Spleen (tissue), 7 donors: ENCODE measurements around the gene ATF3.

Experiments
- POLR2AphosphoS5 ChIP-seq, 3 donors: sonication (generic); formaldehyde crosslinking; IDR thresholded peaks; one replicate each; pipeline ENCODE4 v1.5.1; 2017; ENCODE audit warnings: antibody characterized with exemption in 3 of 3
- TF ChIP-seq, protein P1 (sequence below), 11 experiments: fragments of 200-600 bp in 7 of 11; fragments of 450-650 bp in 4 of 11; sonication (generic) in 4 of 11; IDR thresholded peaks in 8 of 11; conservative IDR thresholded peaks in 3 of 11; 1 replicate in 7 of 11; 2 replicates in 4 of 11; pipeline versions ENCODE4 v1.4.0 to v1.8.0; 2016 to 2021; ENCODE audit warnings: antibody characterized with exemption in 11 of 11, inconsistent platforms in 4 of 11, mild to moderate bottlenecking in 1 of 11
- donor health status: DM: no; HTN: no; CAD: no; lungs with moderate emphysema.
- donor health status: DM: no; HTN: no; CAD: no.
- donor health status: DM: no; HTN: no; CAD: no.

DNA sequence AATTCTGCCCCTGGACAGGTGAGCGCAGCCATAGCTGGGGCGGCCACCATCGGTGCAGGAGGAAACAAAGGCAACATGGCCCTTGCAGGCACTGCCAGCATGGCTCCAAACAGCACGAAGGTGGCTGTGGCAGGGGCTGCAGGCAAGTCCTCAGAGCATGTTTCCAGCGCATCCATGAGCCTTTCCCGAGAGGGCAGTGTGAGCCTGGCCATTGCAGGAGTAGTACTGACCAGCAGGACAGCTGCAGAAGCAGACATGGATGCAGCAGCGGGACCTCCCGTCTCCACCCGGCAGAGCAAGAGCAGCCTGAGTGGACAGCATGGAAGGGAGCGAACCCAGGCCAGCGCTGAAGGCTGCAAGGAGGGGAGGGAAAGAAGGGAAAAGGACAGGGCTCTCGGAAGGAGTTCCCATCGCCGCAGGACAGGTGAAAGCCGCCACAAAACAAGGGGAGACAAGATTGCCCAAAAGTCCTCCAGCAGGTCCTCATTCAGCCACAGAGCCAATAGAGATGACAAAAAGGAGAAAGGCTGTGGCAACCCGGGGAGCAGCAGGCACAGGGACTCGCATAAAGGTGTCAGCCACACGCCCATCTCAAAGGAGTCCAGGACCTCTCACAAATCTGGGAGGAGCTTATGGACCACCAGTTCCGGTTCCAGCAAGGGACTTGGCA lies 17.4 kb downstream of the ATF3 start:
- no peak for TF ChIP-seq POLR2AphosphoS5 (IDR thresholded peaks at IDR 0.05)
- TF ChIP-seq, protein P1, sequence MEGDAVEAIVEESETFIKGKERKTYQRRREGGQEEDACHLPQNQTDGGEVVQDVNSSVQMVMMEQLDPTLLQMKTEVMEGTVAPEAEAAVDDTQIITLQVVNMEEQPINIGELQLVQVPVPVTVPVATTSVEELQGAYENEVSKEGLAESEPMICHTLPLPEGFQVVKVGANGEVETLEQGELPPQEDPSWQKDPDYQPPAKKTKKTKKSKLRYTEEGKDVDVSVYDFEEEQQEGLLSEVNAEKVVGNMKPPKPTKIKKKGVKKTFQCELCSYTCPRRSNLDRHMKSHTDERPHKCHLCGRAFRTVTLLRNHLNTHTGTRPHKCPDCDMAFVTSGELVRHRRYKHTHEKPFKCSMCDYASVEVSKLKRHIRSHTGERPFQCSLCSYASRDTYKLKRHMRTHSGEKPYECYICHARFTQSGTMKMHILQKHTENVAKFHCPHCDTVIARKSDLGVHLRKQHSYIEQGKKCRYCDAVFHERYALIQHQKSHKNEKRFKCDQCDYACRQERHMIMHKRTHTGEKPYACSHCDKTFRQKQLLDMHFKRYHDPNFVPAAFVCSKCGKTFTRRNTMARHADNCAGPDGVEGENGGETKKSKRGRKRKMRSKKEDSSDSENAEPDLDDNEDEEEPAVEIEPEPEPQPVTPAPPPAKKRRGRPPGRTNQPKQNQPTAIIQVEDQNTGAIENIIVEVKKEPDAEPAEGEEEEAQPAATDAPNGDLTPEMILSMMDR (IDR thresholded peaks at IDR 0.05 in 8 of 11, conservative IDR thresholded peaks at IDR 0.05 in 3 of 11): no peak
